Parathyroid adenoma (tissue), 2 donors: ENCODE results near the gene NUP88.
"Not testable (repeated sequence)": the region's sequence is repeated elsewhere in the genome, so short reads cannot be mapped to it uniquely, and the experiment has no call there.

Source experiments
- H2AFZ ChIP-seq: fragments of 300-600 bp; sonication (generic); one replicate; pipeline ENCODE4 v1.7.0; 2017; ENCODE audit warnings: antibody characterized with exemption, mild to moderate bottlenecking
- H3K27ac ChIP-seq: fragments of 300-600 bp; sonication (generic); one replicate; pipeline ENCODE4 v1.7.0; 2017
- H3K27me3 ChIP-seq: fragments of 300-600 bp; sonication (generic); one replicate; pipeline ENCODE4 v1.7.0; 2017; ENCODE audit warnings: low read length; ENCODE audit not compliant: control insufficient read depth, insufficient read depth
- H3K36me3 ChIP-seq: fragments of 300-600 bp; sonication (generic); one replicate; pipeline ENCODE4 v1.7.0; 2017; ENCODE audit warnings: low read length; ENCODE audit not compliant: control insufficient read depth, insufficient read depth
- H3K4me1 ChIP-seq: fragments of 300-600 bp; sonication (generic); one replicate; pipeline ENCODE4 v1.7.0; 2017; ENCODE audit warnings: control low read depth
- H3K4me2 ChIP-seq: fragments of 300-600 bp; sonication (generic); one replicate; pipeline ENCODE4 v1.7.0; 2017; ENCODE audit warnings: low read length
- H3K4me3 ChIP-seq: fragments of 300-600 bp; sonication (generic); one replicate; pipeline ENCODE4 v1.7.0; 2017; ENCODE audit warnings: low read depth, low read length
- H3K79me2 ChIP-seq: fragments of 300-600 bp; sonication (generic); one replicate; pipeline ENCODE4 v1.7.0; 2017; ENCODE audit warnings: control low read depth
- H3K9ac ChIP-seq: fragments of 300-600 bp; sonication (generic); one replicate; pipeline ENCODE4 v1.7.0; 2017; ENCODE audit warnings: mild to moderate bottlenecking
- H3K9me3 ChIP-seq: fragments of 300-600 bp; sonication (generic); one replicate; pipeline ENCODE4 v1.7.0; 2017; ENCODE audit warnings: low read length; ENCODE audit not compliant: control insufficient read depth
- CTCF ChIP-seq: fragments of 300-600 bp; sonication (generic); IDR thresholded peaks from one replicate; pipeline ENCODE4 v1.7.0; 2017; ENCODE audit warnings: antibody characterized with exemption, mild to moderate bottlenecking
- donor health status: primary hyperparathyroidism.

Gene NUP88

GRCh38 chr17:5438716-5439445 is 19.4 kb upstream of the NUP88 start, which contains the start of gene C1QBP:
Gene C1QBP, minus strand, starts transcription at chr17:5439155. Its CDS starts 82 bp downstream, at chr17:5439073.
- TF ChIP-seq CTCF, result peak; percentile 99
- Histone ChIP-seq H3K36me3 (no peaks in the 10 kb centered on the region), H3K27ac (peak within 1 kb of the TSS; percentile 62), H3K79me2 (peaks cover 6% of the 10 kb centered on the region), H3K9me3 (no peaks in the 10 kb centered on the region), H3K4me2 (peak within 1 kb of the TSS; percentile 80), H3K9ac (peak within 1 kb of the TSS; percentile 49), H2AFZ (peak within 1 kb of the TSS; percentile 87), H3K27me3 (no peaks in the 10 kb centered on the region), H3K4me1 (peaks cover 5% of the 10 kb centered on the region), H3K4me3 (peak within 1 kb of the TSS; percentile 73)

- Histone ChIP-seq H3K4me3 (peak overlapping the region; percentile 73), H2AFZ (no peak overlapping the region), H3K9me3 (no peaks in the 10 kb centered on the region), H3K9ac (no peak overlapping the region), H3K36me3 (no peaks in the 10 kb centered on the region), H3K79me2 (peaks cover 6% of the 10 kb centered on the region), H3K27me3 (no peaks in the 10 kb centered on the region), H3K4me1 (peaks cover 5% of the 10 kb centered on the region), H3K4me2 (peak overlapping the region; percentile 80), H3K27ac (no peak overlapping the region)
- TF ChIP-seq CTCF, result no peak
Measured at GRCh38 chr17:5437721-5438317, 18.4 kb upstream of the NUP88 start.

- not testable (repeated sequence) for H3K27ac ChIP-seq, H3K4me3 ChIP-seq, H3K36me3 ChIP-seq
Measured at GRCh38 chr17:5435781-5436315, 16.4 kb upstream of the NUP88 start.

GRCh38 chr17:5434984-5435383 is 15.5 kb upstream of the NUP88 start:
- Histone ChIP-seq H3K4me2 (peak overlapping the region; percentile 34), H2AFZ (no peak overlapping the region), H3K9me3 (no peaks in the 10 kb centered on the region), H3K27ac (peak overlapping the region; percentile 21), H3K4me1 (peaks cover 5% of the 10 kb centered on the region), H3K27me3 (no peaks in the 10 kb centered on the region), H3K36me3 (no peaks in the 10 kb centered on the region), H3K4me3 (no peak overlapping the region), H3K9ac (no peak overlapping the region), H3K79me2 (peaks cover 6% of the 10 kb centered on the region)
- no peak for TF ChIP-seq CTCF

More at GRCh38 chr17:5435781-5436315, 16.4 kb upstream of the NUP88 start:
- not testable (repeated sequence) for H3K9ac ChIP-seq, H3K27me3 ChIP-seq, H3K79me2 ChIP-seq, H3K4me1 ChIP-seq, H2AFZ ChIP-seq, H3K9me3 ChIP-seq
- peak overlapping the region; percentile 41 for H3K4me2 ChIP-seq

GRCh38 chr17:5431949-5432556 is 12.6 kb upstream of the NUP88 start:
- Histone ChIP-seq H3K4me1 (no peaks in the 10 kb centered on the region), H3K9me3 (no peaks in the 10 kb centered on the region), H3K4me3 (no peak overlapping the region), H3K27ac (no peak overlapping the region), H3K4me2 (no peak overlapping the region), H3K27me3 (no peaks in the 10 kb centered on the region), H3K79me2 (peaks cover 7% of the 10 kb centered on the region), H3K36me3 (no peaks in the 10 kb centered on the region), H3K9ac (no peak overlapping the region), H2AFZ (no peak overlapping the region)
- TF ChIP-seq CTCF, result no peak

- not testable (repeated sequence) for H3K79me2 ChIP-seq, H3K9me3 ChIP-seq, H3K4me1 ChIP-seq, H3K9ac ChIP-seq, H3K27me3 ChIP-seq, H2AFZ ChIP-seq, H3K4me3 ChIP-seq, H3K4me2 ChIP-seq, H3K36me3 ChIP-seq, H3K27ac ChIP-seq
Measured at GRCh38 chr17:5431234-5431633, 11.8 kb upstream of the NUP88 start.
